Measurements from ENCODE around the gene UTP11. TPM values are rescaled to one million over a fixed set of nuclear protein-coding genes. Genes with fewer than 3 reads are reported as not detected.
"Not testable (repeated sequence)": the region's sequence is repeated elsewhere in the genome, so short reads cannot be mapped to it uniquely, and the experiment has no call there.

Gene UTP11
- total RNA-seq, 2 experiments from 2014 or later, result 8.7 to 9.4 TPM

DNA sequence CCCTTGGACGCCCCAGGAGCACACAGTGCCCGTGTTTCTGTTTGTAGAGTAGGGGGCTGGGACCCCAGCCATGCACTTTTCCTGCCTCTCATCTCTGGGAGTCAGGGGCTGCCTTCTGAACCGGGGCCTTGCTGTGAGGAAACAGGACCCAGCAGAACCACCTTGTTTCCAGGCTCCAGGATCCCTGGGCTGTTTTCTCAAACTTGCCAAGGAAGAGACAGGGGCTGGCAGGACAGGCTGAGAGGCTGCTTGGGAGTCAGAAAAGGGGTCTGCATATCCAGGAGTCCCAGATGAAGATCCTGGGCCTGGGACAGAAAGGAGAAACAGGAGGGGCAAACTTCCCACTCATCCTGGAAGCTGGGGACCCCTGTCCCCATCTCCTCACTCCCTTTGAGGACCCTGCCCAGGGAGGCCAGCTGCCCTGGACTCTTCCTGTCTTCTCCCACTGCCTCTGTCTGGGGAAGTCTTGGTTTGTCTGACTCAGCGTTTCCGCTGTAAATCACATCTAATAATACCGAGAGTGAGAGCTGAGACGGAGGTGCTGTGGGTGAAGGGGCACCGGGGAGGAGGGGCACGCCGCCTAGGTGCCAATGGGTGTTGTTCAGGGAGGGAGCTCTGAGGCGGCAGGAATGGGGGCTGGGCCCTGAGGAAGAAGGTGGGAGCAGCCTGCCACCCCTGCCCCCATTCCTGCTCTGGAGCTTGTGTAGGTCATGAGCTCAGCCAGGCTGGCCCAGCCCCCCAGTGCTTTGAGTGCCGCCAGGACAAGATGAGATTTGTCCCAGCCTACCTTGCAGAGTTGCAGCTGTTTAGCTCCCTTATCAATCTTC is 17.4 kb downstream of the UTP11 start:
- no peak overlapping the region for H3K4me3 Mint-ChIP-seq
- no peak overlapping the region for H3K4me3 ChIP-seq (ENCODE audit: low read length)
- peaks cover 42% of the 10 kb centered on the region for H3K4me1 ChIP-seq (ENCODE audit: insufficient read depth, low read length)
- DNase-seq (peak in 9 of 14 experiments; percentile 32 to 69 (median 39)), ATAC-seq (ENCODE audit: poor library complexity) (peak; percentile 68)
- peaks cover 15% of the 10 kb centered on the region for H3K36me3 Mint-ChIP-seq (ENCODE audit: low read depth)
- H3K4me1 Mint-ChIP-seq (ENCODE audit: low read depth), result peaks cover 33% of the 10 kb centered on the region
- intact Hi-C loops (cut with DNase I, micrococcal nuclease), result loop anchor here in 1 of 2 experiments (5.0 kb wide), 2 partner anchors 787 to 807 kb away; no protein-coding TSS in a partner anchor
- no peaks in the 10 kb centered on the region for H3K9me3 ChIP-seq (ENCODE audit: control insufficient read depth in 1 of 2, insufficient read depth in 1 of 2, low read length in 2 of 2)
- H3K27me3 ChIP-seq (ENCODE audit: control insufficient read depth in 1 of 2, insufficient read depth in 2 of 2, low read length in 2 of 2), result no peaks in the 10 kb centered on the region
- H3K27ac Mint-ChIP-seq, result peak overlapping the region; percentile 42
- POLR2A ChIA-PET, result interaction anchor here (0.8 kb wide), 1 partner anchor 37 kb away, joined by 5 read pairs; no protein-coding TSS in a partner anchor
- CTCF ChIA-PET, result no interaction called here
- H3K36me3 ChIP-seq (ENCODE audit: insufficient read depth, low read length), result peaks cover 13% of the 10 kb centered on the region
- H3K27ac ChIP-seq (ENCODE audit: low read depth in 1 of 2, low read length in 2 of 2), result no peak overlapping the region
- TF ChIP-seq, protein P1, sequence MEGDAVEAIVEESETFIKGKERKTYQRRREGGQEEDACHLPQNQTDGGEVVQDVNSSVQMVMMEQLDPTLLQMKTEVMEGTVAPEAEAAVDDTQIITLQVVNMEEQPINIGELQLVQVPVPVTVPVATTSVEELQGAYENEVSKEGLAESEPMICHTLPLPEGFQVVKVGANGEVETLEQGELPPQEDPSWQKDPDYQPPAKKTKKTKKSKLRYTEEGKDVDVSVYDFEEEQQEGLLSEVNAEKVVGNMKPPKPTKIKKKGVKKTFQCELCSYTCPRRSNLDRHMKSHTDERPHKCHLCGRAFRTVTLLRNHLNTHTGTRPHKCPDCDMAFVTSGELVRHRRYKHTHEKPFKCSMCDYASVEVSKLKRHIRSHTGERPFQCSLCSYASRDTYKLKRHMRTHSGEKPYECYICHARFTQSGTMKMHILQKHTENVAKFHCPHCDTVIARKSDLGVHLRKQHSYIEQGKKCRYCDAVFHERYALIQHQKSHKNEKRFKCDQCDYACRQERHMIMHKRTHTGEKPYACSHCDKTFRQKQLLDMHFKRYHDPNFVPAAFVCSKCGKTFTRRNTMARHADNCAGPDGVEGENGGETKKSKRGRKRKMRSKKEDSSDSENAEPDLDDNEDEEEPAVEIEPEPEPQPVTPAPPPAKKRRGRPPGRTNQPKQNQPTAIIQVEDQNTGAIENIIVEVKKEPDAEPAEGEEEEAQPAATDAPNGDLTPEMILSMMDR (IDR thresholded peaks at IDR 0.05), result no peak
- no peaks in the 10 kb centered on the region for H3K27me3 Mint-ChIP-seq
- no peaks in the 10 kb centered on the region for H3K9me3 Mint-ChIP-seq

DNA sequence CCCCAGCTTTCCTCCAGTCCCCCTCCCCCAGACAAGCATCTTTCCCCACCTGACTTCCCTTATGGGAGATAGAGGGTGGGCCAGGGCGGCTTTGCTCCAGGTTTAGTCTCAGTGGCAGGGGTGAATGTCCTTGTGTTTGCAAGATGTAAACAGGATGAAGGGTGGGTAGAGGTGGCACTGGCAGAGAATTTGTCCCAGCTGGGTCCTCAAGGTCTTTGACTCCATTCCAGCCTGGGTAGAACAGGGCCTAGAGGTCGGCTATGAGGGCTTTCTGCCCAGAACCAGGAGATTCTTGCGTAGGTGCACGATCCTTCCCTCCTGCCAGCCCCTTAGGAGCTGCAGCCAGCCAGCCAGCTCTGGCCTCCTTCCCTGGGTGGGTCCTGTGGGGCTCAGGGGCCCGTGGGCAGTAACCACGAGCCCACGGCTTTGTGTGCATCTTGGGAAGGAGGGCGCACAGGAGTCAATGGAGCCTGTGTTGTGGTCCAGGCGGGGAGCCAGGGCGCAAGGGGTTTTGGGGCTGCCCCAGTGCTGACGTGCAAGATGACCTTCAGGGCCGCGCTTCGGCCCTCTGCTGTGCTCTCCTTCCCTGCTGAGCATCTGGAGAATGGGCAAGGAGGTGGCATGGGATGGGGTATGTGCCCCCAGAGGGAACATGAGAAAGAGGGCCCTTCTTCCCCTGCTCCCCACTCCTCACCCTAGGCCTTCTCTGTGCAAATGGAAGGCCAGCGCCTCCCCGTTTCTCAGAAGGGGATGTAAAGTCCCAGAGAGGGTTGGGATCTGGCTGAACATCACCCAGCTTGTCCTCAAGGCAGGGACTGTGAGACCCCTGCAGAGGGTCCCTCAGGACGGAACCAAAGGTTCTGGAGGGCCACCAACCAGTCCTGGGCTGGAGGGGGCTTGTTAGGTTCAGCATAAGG is 18.3 kb downstream of the UTP11 start:
- no peak overlapping the region for H3K27ac ChIP-seq (ENCODE audit: low read depth in 1 of 2, low read length in 2 of 2)
- H3K4me3 Mint-ChIP-seq, result no peak overlapping the region

DNA sequence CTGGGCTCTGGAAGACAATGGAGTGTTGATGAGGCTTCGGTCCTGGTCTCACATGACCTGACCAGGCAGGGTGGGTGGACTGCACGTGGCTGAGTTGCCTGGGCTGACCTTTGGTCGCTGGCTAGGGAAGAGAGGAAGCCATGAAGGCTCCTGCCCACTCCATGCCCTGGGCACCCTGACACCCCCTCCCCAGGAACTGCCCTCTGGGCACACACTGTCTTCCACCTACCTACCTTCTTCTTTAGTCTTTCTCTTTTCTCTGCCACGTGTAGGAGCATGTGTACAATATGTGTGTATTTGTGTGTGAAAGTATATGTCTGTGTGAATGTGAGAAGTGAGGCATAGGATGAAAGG is 19.0 kb downstream of the UTP11 start:
- Mint-ChIP-seq H3K4me1 (ENCODE audit: low read depth) (peaks cover 33% of the 10 kb centered on the region), H3K27ac (no peak overlapping the region), H3K27me3 (no peaks in the 10 kb centered on the region), H3K9me3 (no peaks in the 10 kb centered on the region), H3K36me3 (ENCODE audit: low read depth) (peaks cover 3% of the 10 kb centered on the region), H3K4me3 (no peak overlapping the region)
- H3K9me3 ChIP-seq (ENCODE audit: control insufficient read depth in 1 of 2, insufficient read depth in 1 of 2, low read length in 2 of 2), result no peaks in the 10 kb centered on the region
- ATAC-seq (ENCODE audit: poor library complexity) (no peak), DNase-seq (no peak)
- ChIA-PET POLR2A (no interaction called here), CTCF (no interaction called here)
- TF ChIP-seq, protein P1 (IDR thresholded peaks at IDR 0.05), result no peak
- no peak overlapping the region for H3K4me3 ChIP-seq (ENCODE audit: low read length)
- H3K36me3 ChIP-seq (ENCODE audit: insufficient read depth, low read length), result no peaks in the 10 kb centered on the region
- H3K27ac ChIP-seq (ENCODE audit: low read depth in 1 of 2, low read length in 2 of 2), result no peak overlapping the region
- peaks cover 42% of the 10 kb centered on the region for H3K4me1 ChIP-seq (ENCODE audit: insufficient read depth, low read length)
- intact Hi-C loops (cut with DNase I, micrococcal nuclease), result no loop called here
- no peaks in the 10 kb centered on the region for H3K27me3 ChIP-seq (ENCODE audit: control insufficient read depth in 1 of 2, insufficient read depth in 2 of 2, low read length in 2 of 2)

More for the DNA sequence above, 18.3 kb downstream of the UTP11 start:
- H3K4me1 Mint-ChIP-seq (ENCODE audit: low read depth), result peaks cover 33% of the 10 kb centered on the region
- H3K36me3 Mint-ChIP-seq (ENCODE audit: low read depth), result peaks cover 5% of the 10 kb centered on the region
- Histone ChIP-seq H3K36me3 (ENCODE audit: insufficient read depth, low read length) (peaks cover 4% of the 10 kb centered on the region), H3K9me3 (ENCODE audit: control insufficient read depth in 1 of 2, insufficient read depth in 1 of 2, low read length in 2 of 2) (no peaks in the 10 kb centered on the region), H3K4me1 (ENCODE audit: insufficient read depth, low read length) (peaks cover 42% of the 10 kb centered on the region), H3K27me3 (ENCODE audit: control insufficient read depth in 1 of 2, insufficient read depth in 2 of 2, low read length in 2 of 2) (no peaks in the 10 kb centered on the region), H3K4me3 (ENCODE audit: low read length) (no peak overlapping the region)
- intact Hi-C loops (cut with DNase I, micrococcal nuclease), result no loop called here
- ChIA-PET POLR2A (interaction anchor here (0.8 kb wide), 1 partner anchor 38 kb away, joined by 5 read pairs; no protein-coding TSS in a partner anchor), CTCF (no interaction called here)
- no peak overlapping the region for H3K27ac Mint-ChIP-seq
- no peaks in the 10 kb centered on the region for H3K27me3 Mint-ChIP-seq
- ATAC-seq (ENCODE audit: poor library complexity), result no peak
- DNase-seq, result peak in 1 of 14 experiments; percentile 8
- H3K9me3 Mint-ChIP-seq, result no peaks in the 10 kb centered on the region
- TF ChIP-seq, protein P1 (IDR thresholded peaks at IDR 0.05), result no peak

DNA sequence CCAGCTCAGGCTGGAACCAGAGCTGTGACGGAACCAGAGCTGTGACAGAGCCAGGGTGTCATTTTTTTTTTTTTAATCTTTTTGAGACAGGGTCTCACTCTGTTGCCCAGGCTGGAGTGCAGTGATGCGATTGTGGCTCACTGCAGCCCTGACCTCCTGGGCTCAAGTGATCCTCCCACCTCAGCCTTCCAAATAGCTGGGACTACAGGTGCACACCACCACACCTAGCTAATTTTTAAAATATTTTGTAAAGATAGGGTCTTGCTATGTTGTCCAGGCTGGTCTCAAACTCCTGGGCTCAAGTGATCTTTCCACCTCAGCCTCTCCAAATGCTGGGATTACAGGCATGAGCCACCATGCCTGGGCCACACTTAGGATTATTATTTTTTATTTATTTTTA is 20.5 kb downstream of the UTP11 start:
- peaks cover 33% of the 10 kb centered on the region for H3K4me1 ChIP-seq (ENCODE audit: insufficient read depth, low read length)
- ATAC-seq (ENCODE audit: poor library complexity); H3K27me3 ChIP-seq (ENCODE audit: control insufficient read depth in 1 of 2, insufficient read depth in 2 of 2, low read length in 2 of 2); H3K36me3 Mint-ChIP-seq (ENCODE audit: low read depth); intact Hi-C loops (cut with DNase I, micrococcal nuclease); H3K27ac ChIP-seq (ENCODE audit: low read depth in 1 of 2, low read length in 2 of 2); POLR2A ChIA-PET; H3K9me3 Mint-ChIP-seq; H3K36me3 ChIP-seq (ENCODE audit: insufficient read depth, low read length); CTCF ChIA-PET; H3K27me3 Mint-ChIP-seq; H3K27ac Mint-ChIP-seq; H3K4me3 ChIP-seq (ENCODE audit: low read length); H3K9me3 ChIP-seq (ENCODE audit: control insufficient read depth in 1 of 2, insufficient read depth in 1 of 2, low read length in 2 of 2); DNase-seq; H3K4me3 Mint-ChIP-seq: not testable (repeated sequence)
- peaks cover 28% of the 10 kb centered on the region for H3K4me1 Mint-ChIP-seq (ENCODE audit: low read depth)
